PC-3 (cell line): ENCODE measurements around the gene TBC1D8.

Source experiments
- CTCF ChIP-seq: fragments of 300-600 bp; sonication (generic); conservative IDR thresholded peaks from 2 replicates; pipeline ENCODE4 v1.5.1; 2017; ENCODE audit warnings: antibody characterized with exemption, low read depth, mild to moderate bottlenecking, low read length
- EZH2phosphoT487 ChIP-seq: fragments of 300-600 bp; sonication (generic); IDR thresholded peaks from 2 replicates; pipeline ENCODE4 v1.6.1; 2018; ENCODE audit warnings: mild to moderate bottlenecking, antibody characterized with exemption, low read length, borderline replicate concordance

GRCh38 chr2:101032084-101032776 lies 119.0 kb downstream of the TBC1D8 start:
- TF ChIP-seq CTCF: no peak
- no peak for TF ChIP-seq EZH2phosphoT487
